ENCODE data around the gene CLDN25.

GRCh38 chr11:113802621-113803020 lies 23.0 kb downstream of the CLDN25 start:
- no peak for TF ChIP-seq CTCF (IDR thresholded peaks at IDR 0.05)
- TF ChIP-seq POLR2AphosphoS5 (IDR thresholded peaks at IDR 0.05; ENCODE audit: low read depth, low read length): no peak
- no peak for TF ChIP-seq REST (IDR thresholded peaks at IDR 0.05; ENCODE audit: insufficient read depth in 1 of 2, low read depth in 2 of 2, low read length in 1 of 2)

Data from Panc1 (cell line).